WI38 (cell line): ENCODE measurements around the gene PTGES2.

Experiments used
- H3K4me3 ChIP-seq: 2 replicates; pipeline ENCODE4 v1.5.1; 2011; ENCODE audit warnings: low read depth, mild to moderate bottlenecking, control low read depth, low read length
- TF ChIP-seq, protein P1 (sequence below): IDR thresholded peaks from 2 replicates; pipeline ENCODE4 v1.5.1; 2012; ENCODE audit warnings: low read depth, mild to moderate bottlenecking, control low read depth, low read length

The PTGES2 gene

DNA sequence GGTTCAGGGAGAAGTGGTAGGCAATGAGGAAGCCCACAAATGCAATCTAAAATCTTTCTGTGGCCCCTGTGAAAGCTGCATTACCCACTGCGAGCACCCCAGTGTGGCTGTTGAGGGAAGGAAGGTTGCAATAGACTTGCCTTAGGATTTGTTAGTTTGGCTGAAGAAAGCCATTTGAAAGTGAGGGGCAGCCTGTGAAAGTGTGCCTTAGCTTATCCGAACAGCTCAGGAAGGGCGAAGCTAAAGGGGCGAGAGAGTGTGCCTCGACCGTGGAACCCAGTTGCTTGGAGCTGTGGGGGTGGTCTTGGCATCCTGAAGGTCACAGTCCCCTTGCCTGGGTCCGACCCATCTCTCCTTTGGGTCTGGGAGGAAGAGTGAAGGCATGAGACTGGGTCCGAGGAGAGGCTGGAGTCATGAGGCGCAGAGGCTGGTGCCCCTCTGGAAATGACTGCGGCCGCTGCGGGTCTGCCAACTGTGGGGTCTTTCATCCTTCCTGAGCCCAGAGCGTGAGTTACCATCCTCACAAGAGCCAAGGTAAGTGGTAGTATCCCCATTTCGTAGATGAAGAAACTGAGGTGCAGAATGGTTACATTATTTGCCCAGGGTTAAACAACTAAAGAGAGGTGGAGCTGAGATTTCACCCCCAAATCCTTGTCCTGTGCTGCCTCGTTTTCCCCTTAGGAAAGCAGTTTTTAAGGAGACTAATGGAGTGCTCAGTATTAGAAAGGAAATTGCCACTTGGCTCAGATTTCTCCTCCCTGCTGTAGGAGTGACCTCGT, 35.1 kb downstream of the PTGES2 start:
- H3K4me3 ChIP-seq, result peak overlapping the region; percentile 46
- TF ChIP-seq, protein P1, sequence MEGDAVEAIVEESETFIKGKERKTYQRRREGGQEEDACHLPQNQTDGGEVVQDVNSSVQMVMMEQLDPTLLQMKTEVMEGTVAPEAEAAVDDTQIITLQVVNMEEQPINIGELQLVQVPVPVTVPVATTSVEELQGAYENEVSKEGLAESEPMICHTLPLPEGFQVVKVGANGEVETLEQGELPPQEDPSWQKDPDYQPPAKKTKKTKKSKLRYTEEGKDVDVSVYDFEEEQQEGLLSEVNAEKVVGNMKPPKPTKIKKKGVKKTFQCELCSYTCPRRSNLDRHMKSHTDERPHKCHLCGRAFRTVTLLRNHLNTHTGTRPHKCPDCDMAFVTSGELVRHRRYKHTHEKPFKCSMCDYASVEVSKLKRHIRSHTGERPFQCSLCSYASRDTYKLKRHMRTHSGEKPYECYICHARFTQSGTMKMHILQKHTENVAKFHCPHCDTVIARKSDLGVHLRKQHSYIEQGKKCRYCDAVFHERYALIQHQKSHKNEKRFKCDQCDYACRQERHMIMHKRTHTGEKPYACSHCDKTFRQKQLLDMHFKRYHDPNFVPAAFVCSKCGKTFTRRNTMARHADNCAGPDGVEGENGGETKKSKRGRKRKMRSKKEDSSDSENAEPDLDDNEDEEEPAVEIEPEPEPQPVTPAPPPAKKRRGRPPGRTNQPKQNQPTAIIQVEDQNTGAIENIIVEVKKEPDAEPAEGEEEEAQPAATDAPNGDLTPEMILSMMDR, result no peak

DNA sequence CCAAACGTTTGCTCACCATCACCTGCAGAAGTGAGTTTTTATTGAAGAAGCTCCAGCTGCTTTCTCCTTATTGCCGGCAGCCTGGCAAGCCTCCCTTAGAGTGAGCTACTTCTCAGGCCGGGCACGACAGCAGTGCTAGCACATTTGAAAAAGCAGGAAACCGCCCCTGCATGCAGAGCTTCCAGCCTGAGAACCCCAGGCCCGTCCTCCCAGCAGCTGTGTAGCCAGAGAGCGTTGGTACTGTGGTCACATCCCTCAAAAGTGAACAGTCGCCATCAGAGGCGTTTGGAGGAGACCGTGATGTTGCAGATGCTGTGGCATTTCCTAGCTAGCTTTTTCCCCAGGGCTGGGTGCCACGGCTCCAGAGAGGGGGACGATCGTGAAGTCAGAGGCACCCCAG, 36.0 kb downstream of the PTGES2 start:
- TF ChIP-seq, protein P1, result no peak
- peak overlapping the region; percentile 46 for H3K4me3 ChIP-seq

DNA sequence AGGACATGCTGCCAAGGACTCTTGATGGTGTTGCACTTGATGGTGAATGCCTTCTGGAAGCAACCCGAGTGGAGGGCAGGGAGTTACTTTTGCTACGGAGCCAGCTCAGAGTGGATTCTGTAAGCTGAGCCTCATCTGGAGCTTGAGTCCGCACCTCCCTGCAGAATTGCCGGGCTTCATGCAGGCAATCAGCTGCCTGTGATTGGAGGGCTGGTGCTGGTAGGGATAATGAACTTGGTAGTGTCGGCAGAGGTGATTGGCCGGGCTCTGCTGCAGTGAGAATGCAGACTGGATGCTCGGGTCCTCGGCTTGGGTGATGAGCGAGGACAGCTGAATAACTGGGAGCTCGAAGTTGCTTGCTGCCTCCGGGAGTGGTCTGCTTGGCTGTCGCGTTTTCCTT, 36.4 kb downstream of the PTGES2 start:
- H3K4me3 ChIP-seq, result peak overlapping the region; percentile 46
- TF ChIP-seq, protein P1, result no peak

DNA sequence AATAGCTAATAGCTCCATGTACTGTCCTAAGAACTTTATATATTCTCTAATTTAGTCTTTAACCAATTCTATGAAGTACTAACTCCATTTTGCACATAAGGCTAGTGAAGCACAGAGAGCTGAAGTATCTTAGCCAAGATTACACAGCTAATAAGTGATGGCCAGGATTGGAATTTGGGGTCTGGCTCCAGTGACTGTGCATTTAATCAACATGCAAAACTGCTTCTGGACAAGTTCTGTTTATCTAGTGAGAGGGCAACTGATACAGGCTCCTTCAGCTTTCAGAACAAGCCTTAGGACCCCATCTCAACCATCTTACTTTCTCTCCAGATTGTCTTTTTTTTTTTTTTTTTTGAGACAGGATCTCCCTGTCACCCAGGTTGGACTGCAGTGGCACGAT, 38.2 kb downstream of the PTGES2 start:
- TF ChIP-seq, protein P1, result no peak
- no peak overlapping the region for H3K4me3 ChIP-seq

DNA sequence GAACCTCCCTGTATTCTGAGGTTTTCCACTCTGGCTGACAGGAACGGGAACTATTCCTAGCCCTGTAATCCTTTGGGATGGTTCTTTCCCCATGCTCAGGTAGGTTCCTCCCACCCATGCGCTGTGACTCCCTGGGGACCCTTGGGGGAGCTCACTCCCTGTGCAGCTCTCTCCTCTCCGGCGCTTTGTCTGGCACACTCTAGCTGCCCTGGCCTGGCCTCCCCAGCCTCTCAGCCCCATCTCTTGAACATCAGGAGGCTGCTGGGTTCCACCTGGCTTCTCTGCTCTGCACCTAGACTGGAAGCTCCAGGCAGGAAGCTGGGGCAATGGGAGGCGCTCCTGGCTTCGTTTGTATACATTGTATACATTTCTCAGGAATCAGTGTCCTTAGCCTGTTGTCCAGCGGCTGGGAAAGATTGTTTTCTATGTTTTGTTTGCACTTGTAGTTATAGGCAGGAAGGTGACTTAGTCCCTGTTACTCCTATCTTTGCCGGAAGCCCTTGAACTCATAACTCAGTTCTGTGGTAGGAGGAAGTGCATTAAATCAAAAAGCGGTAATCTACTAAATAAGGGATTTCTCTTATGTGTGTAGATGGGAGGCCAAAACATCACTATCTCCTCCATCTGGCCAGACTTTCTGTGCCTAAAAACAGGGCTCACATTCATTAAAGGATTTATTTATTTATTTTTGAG, 39.1 kb downstream of the PTGES2 start:
- TF ChIP-seq, protein P1, result no peak

DNA sequence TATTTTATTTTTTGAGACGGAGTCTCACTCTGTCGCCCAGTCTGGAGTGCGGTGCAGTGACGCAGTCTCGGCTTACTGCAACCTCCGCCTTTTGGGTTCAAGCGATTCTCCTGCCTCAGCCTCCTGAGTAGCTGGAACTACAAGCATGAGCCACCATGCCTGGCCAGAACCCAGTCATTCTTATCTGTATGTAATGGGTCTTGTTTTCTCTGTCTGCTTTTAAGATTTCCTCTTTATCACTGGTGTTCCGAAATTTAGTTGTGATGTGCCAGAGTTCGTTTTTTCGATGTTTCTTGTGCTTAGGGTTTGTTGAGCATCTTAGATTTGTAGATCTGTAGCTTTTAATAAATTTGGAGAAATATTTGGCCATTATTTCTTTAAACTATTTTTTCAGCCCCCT, 40.3 kb downstream of the PTGES2 start:
- no peak overlapping the region for H3K4me3 ChIP-seq
- TF ChIP-seq, protein P1, result no peak

More for the DNA sequence above, 39.1 kb downstream of the PTGES2 start:
- no peak overlapping the region for H3K4me3 ChIP-seq

DNA sequence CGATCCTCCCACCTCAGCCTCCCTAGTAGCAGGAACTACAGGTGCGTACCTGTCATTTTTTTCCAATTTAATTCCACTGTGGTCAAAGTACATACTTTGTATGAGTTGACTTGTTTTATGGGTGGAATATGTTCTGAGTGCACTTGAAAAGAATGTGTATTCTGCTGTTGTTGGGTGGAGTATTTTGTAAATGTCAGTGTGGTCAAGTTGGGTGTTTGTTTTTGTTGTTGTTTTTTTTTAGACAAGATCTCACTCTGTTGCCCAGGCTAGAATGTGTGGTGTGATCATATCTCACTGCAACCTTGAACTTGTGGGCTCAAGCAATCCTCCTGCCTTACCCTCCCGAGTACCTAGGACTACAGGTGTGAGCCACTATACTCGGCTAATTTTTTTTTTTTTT, 41.6 kb downstream of the PTGES2 start:
- TF ChIP-seq, protein P1, result no peak
- no peak overlapping the region for H3K4me3 ChIP-seq
